HepG2 (cell line): Measurements from ENCODE around the gene ZNF503. TPM values are rescaled to one million over a fixed set of nuclear protein-coding genes. Genes with fewer than 3 reads are reported as not detected.
A peak's percentile ranks its signal among the peaks of the same experiment; 100 is the strongest.

ENCODE experiments used
- ATAC-seq: fragments of 200-7000 bp; cut with Tn5 transposase; 3 replicates; pipeline ENCODE4 v1.9.1; 2020; ENCODE audit warnings: mild to moderate bottlenecking, moderate library complexity
- BruUV-seq: library from RNA; stranded (reverse); fragments of 400-500 nt; replicated peaks from 2 replicates; lab custom pipeline; 2021; lab: Mats Ljungman, UMichigan
- CTCF ChIA-PET: fragments of 300-600 bp; formaldehyde crosslinking; extraction: SDS; loops from one replicate; lab custom pipeline; 2021; ENCODE audit warnings: low total read pairs, inconsistent platforms, low intra/inter-chr PET ratio; lab: Yijun Ruan, JAX
- POLR2A ChIA-PET: fragments of 350-600 bp; sonication (Branson Sonifier 250); formaldehyde crosslinking; loops from one replicate; lab custom pipeline; 2020; ENCODE audit warnings: antibody characterized with exemption, inconsistent platforms; lab: Yijun Ruan, JAX
- DNase-seq: peaks from one replicate; pipeline ENCODE4 v3.0.0-alpha.2; 2015; ENCODE audit warnings: low spot score
- FAIRE-seq: peaks from 3 replicates; lab custom pipeline; 2011; peaks lifted over from hg19 to GRCh38; lab: Jason Lieb, UNC
- H2AFZ ChIP-seq: one replicate; pipeline ENCODE4 v1.6.1; 2011; ENCODE audit warnings: low read length, inconsistent platforms
- H3K27ac ChIP-seq: fragments of 300-600 bp; 3 replicates; pipeline ENCODE4 v1.8.0; 2011; ENCODE audit warnings: mixed run types, mild to moderate bottlenecking, mixed read lengths, low read length, inconsistent platforms; ENCODE audit not compliant: insufficient read depth; ENCODE audit errors: extremely low read length
- H3K27me3 ChIP-seq, 2 experiments: fragments of 200-600 bp in 1 of 2; 2 replicates in 1 of 2; 3 replicates in 1 of 2; pipeline versions ENCODE4 v1.6.0 to v1.8.0; 2011; ENCODE audit warnings: low read length in 2 of 2, mild to moderate bottlenecking in 2 of 2, moderate library complexity in 2 of 2, inconsistent platforms in 1 of 2; ENCODE audit not compliant: insufficient read depth in 2 of 2, control insufficient read depth in 1 of 2
- H3K36me3 ChIP-seq, 2 experiments: fragments of 200-600 bp in 1 of 2; replicated peaks in 1 of 2; 2 replicates in 1 of 2; 3 replicates in 1 of 2; pipeline versions ENCODE4 v1.5.1 to v1.8.0; 2011; ENCODE audit warnings: low read length in 2 of 2, inconsistent platforms in 1 of 2; ENCODE audit not compliant: insufficient read depth in 2 of 2, control insufficient read depth in 1 of 2
- H3K4me1 ChIP-seq: 2 replicates; pipeline ENCODE4 v1.5.1; 2012; ENCODE audit warnings: low read length, inconsistent platforms; ENCODE audit not compliant: insufficient read depth
- H3K4me2 ChIP-seq: 2 replicates; pipeline ENCODE4 v1.6.0; 2011; ENCODE audit warnings: low read depth, low read length, inconsistent platforms
- H3K4me3 ChIP-seq, 3 experiments: fragments of 200-600 bp in 1 of 3; sonication (generic), shearing (Covaris generic) in 1 of 3; replicated peaks in 1 of 3; 2 replicates each; pipeline ENCODE4 v1.5.1; 2011 to 2016; ENCODE audit warnings: low read length in 3 of 3, inconsistent platforms in 2 of 3, low read depth in 2 of 3, mild to moderate bottlenecking in 2 of 3, control low read depth in 1 of 3, mixed read lengths in 1 of 3; ENCODE audit not compliant: insufficient read depth in 1 of 3
- H3K79me2 ChIP-seq: one replicate; pipeline ENCODE4 v1.6.1; 2011; ENCODE audit warnings: low read length, inconsistent platforms; ENCODE audit not compliant: insufficient read depth
- H3K9ac ChIP-seq: 2 replicates; pipeline ENCODE4 v1.6.0; 2011; ENCODE audit warnings: mild to moderate bottlenecking, low read depth, low read length, inconsistent platforms; ENCODE audit not compliant: insufficient read depth
- H3K9me3 ChIP-seq: 2 replicates; pipeline ENCODE4 v1.5.1; 2012; ENCODE audit warnings: mild to moderate bottlenecking, low read length
- H4K20me1 ChIP-seq: 2 replicates; pipeline ENCODE4 v1.6.0; 2011; ENCODE audit warnings: inconsistent platforms, mild to moderate bottlenecking, low read length, moderate library complexity; ENCODE audit not compliant: insufficient read depth
- AKAP8 ChIP-seq: sonication (generic); formaldehyde crosslinking; IDR thresholded peaks from 2 replicates; pipeline ENCODE4 v1.5.1; 2020; ENCODE audit warnings: mild to moderate bottlenecking, missing genetic modification reagents
- CENPBD1 ChIP-seq: sonication (generic); formaldehyde crosslinking; IDR thresholded peaks from 2 replicates; pipeline ENCODE4 v1.8.0; 2022; ENCODE audit warnings: missing genetic modification reagents, low read depth, mild to moderate bottlenecking, borderline replicate concordance
- CENPT ChIP-seq: sonication (generic); formaldehyde crosslinking; IDR thresholded peaks from 2 replicates; pipeline ENCODE4 v1.8.0; 2022; ENCODE audit warnings: low read depth, mild to moderate bottlenecking, moderate library complexity, missing genetic modification reagents
- FOXA1 ChIP-seq, 2 experiments: fragments of 450-650 bp in 1 of 2; sonication (generic) in 1 of 2; formaldehyde crosslinking in 1 of 2; IDR thresholded peaks; 2 replicates each; pipeline versions ENCODE4 v1.4.0 to v1.6.1; 2016 to 2020; ENCODE audit warnings: missing genetic modification reagents in 1 of 2
- GZF1 ChIP-seq: sonication (generic); formaldehyde crosslinking; IDR thresholded peaks from 2 replicates; pipeline ENCODE4 v1.5.1; 2020; ENCODE audit warnings: mild to moderate bottlenecking, missing genetic modification reagents
- KLF6 ChIP-seq: IDR thresholded peaks from 2 replicates; pipeline ENCODE4 v1.8.0; 2016; ENCODE audit warnings: missing biosample characterization, missing genetic modification reagents
- MAFF ChIP-seq: IDR thresholded peaks from 2 replicates; pipeline ENCODE4 v1.6.1; 2011; ENCODE audit warnings: low read depth, low read length, improper control_type of control experiment
- MATR3 ChIP-seq: sonication (generic); formaldehyde crosslinking; IDR thresholded peaks from 2 replicates; pipeline ENCODE4 v1.4.0; 2020; ENCODE audit warnings: missing genetic modification reagents
- PHF5A ChIP-seq: IDR thresholded peaks from one replicate; pipeline ENCODE4 v1.6.1; 2018; ENCODE audit warnings: low read depth, missing genetic modification reagents; ENCODE audit not compliant: unreplicated experiment
- PRMT3 ChIP-seq: sonication (generic); formaldehyde crosslinking; IDR thresholded peaks from 2 replicates; pipeline ENCODE4 v1.8.1; 2022; ENCODE audit warnings: low read depth, mild to moderate bottlenecking, moderate library complexity, missing genetic modification reagents, borderline replicate concordance
- RORA ChIP-seq: sonication (generic); formaldehyde crosslinking; IDR thresholded peaks from 2 replicates; pipeline ENCODE4 v1.5.0; 2020; ENCODE audit warnings: mild to moderate bottlenecking, missing genetic modification reagents, moderate library complexity
- ZNF12 ChIP-seq: sonication (generic); formaldehyde crosslinking; IDR thresholded peaks from 2 replicates; pipeline ENCODE4 v1.5.0; 2020; ENCODE audit warnings: missing genetic modification reagents
- ZNF33B ChIP-seq: sonication (generic); formaldehyde crosslinking; IDR thresholded peaks from 2 replicates; pipeline ENCODE4 v1.5.1; 2020; ENCODE audit warnings: mild to moderate bottlenecking, missing genetic modification reagents
- ZNF350 ChIP-seq: sonication (generic); formaldehyde crosslinking; IDR thresholded peaks from 2 replicates; pipeline ENCODE4 v1.4.0; 2020; ENCODE audit warnings: mild to moderate bottlenecking, low read depth, missing genetic modification reagents, borderline replicate concordance
- ZNF484 ChIP-seq: sonication (generic); formaldehyde crosslinking; IDR thresholded peaks from 2 replicates; pipeline ENCODE4 v1.5.1; 2020; ENCODE audit warnings: mild to moderate bottlenecking, low read depth, missing genetic modification reagents, borderline replicate concordance
- ZNF740 ChIP-seq: sonication (generic); formaldehyde crosslinking; IDR thresholded peaks from 2 replicates; pipeline ENCODE4 v1.4.0; 2020; ENCODE audit warnings: missing genetic modification reagents
- ZNF768 ChIP-seq: sonication (generic); formaldehyde crosslinking; IDR thresholded peaks from 2 replicates; pipeline ENCODE4 v1.4.0; 2020; ENCODE audit warnings: missing genetic modification reagents
- ZNF792 ChIP-seq: IDR thresholded peaks from 2 replicates; pipeline ENCODE4 v1.6.1; 2016
- ZNF879 ChIP-seq: sonication (generic); formaldehyde crosslinking; IDR thresholded peaks from 2 replicates; pipeline ENCODE4 v1.8.1; 2023; ENCODE audit warnings: missing genetic modification reagents
- ZSCAN30 ChIP-seq: sonication (generic); formaldehyde crosslinking; IDR thresholded peaks from 2 replicates; pipeline ENCODE4 v1.5.0; 2020; ENCODE audit warnings: mild to moderate bottlenecking, missing genetic modification reagents
- WGBS: methylation state at CpG from one replicate; pipeline ENCODE4 v1.1.6; 2017; ENCODE audit warnings: low lambda C conversion rate; 5-methylcytosine and 5-hydroxymethylcytosine counted together
- in situ Hi-C: cut with HindIII; loops from 2 replicates; pipeline ENCODE4 v1.10.0; 2017; ENCODE audit warnings: low pct_unique_long_range_greater_than_20kb; ENCODE audit not compliant: extremely low pct_ligation_motif_present
- intact Hi-C: fragments of 100-400 bp; cut with micrococcal nuclease; formaldehyde crosslinking; loops from one replicate; pipeline ENCODE4 v1.10.0; 2022; ENCODE audit not compliant: unreplicated experiment
- polyA plus RNA-seq, 8 experiments: library from polyadenylated mRNA; depleted of rRNA in 3 of 8; stranded (reverse) in 7 of 8; unstranded in 1 of 8; fragments of >200 nt; fragmentation: Illumina TruSeq in 4 of 8; extraction: Trizol in 4 of 8; gene quantifications; 2 replicates each; pipeline versions ENCODE4 v1.2.1 to v1.2.3, GENCODE V29; 2011 to 2016; ENCODE audit warnings: low read depth in 4 of 8, missing spikeins in 1 of 8, mixed read lengths in 1 of 8; ENCODE audit not compliant: insufficient read depth in 1 of 8
- total RNA-seq, 5 experiments: library from RNA; depleted of rRNA; stranded (reverse); fragments of >200 nt; fragmentation: Illumina TruSeq; extraction: Trizol; gene quantifications; 2 replicates each; pipeline ENCODE4 v1.2.3, GENCODE V29; 2016; ENCODE audit warnings: low read depth in 1 of 5

Gene ZNF503
- total and polyA plus RNA-seq, 2 of the 13 experiments (the other 11 are each of a cell fraction or from before 2014, with no cell fraction given), result 2.7 to 8.3 TPM

- TF ChIP-seq GZF1 (CRISPR knock-in tag) (no peak), PHF5A (no peak)
Measured at GRCh38 chr10:75352650-75353049, 48.9 kb downstream of the ZNF503 start (continued).

GRCh38 chr10:75351637-75352036, 49.9 kb downstream of the ZNF503 start:
- H3K9me3 ChIP-seq, result no peaks in the 10 kb centered on the region
- H3K36me3 ChIP-seq, result no peaks in the 10 kb centered on the region
- no peak overlapping the region for H3K9ac ChIP-seq
- no peak overlapping the region for H3K27ac ChIP-seq
- H4K20me1 ChIP-seq, result no peaks in the 10 kb centered on the region
- in situ Hi-C loops (no loop called here), intact Hi-C loops (loop anchor here (10.0 kb wide), 1 partner anchor 1413 kb away; no protein-coding TSS in a partner anchor)
- DNase-seq (no peak), ATAC-seq (no peak), FAIRE-seq (no peak)
- H3K4me2 ChIP-seq, result no peak overlapping the region
- H2AFZ ChIP-seq, result no peak overlapping the region
- peak; percentile 46; the same call in 1 of the 2 replicates for TF ChIP-seq ZNF768 (CRISPR knock-in tag)
- TF ChIP-seq FOXA1 (IDR thresholded peaks at IDR 0.05), result no peak
- TF ChIP-seq FOXA1 (CRISPR knock-in tag; IDR thresholded peaks at IDR 0.05), result no peak
- no peak for TF ChIP-seq ZNF792 (CRISPR knock-in tag)
- no peaks in the 10 kb centered on the region for H3K79me2 ChIP-seq
- no TSS peak for BruUV-seq
- peaks cover 11% of the 10 kb centered on the region for H3K4me1 ChIP-seq
- POLR2A ChIA-PET, result no interaction called here
- H3K27me3 ChIP-seq, result peaks cover 0 to 8% of the 10 kb centered on the region in 2 experiments; a peak in 3 of 5 replicates
- CTCF ChIA-PET, result no interaction called here
- H3K4me3 ChIP-seq, result no peak overlapping the region
- 92% methylated on average over 3 of the region's 3 CpGs for WGBS

DNA sequence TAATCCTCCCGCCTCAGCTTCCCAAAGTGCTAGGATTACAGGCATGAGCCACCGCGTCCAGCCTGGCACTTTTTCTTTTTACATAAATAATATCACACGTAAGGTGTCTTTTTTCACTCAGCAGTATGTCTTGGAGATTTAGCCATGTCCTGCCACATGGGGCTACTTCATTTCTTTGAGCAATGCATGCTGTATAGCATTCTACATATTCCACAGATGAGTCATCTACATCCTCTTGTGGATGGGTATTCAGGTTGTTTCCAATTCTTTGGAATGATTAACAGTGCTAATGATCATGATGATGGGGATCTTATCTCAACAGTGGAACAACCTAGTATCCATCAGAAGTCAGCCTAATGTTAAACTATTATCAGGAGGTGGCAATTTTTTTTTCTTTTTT, 50.8 kb downstream of the ZNF503 start:
- intact Hi-C loops (loop anchor here (10.0 kb wide), 1 partner anchor 1414 kb away; no protein-coding TSS in a partner anchor), in situ Hi-C loops (no loop called here)
- WGBS, result 91% methylated on average over 4 of the region's 4 CpGs
- DNase-seq (no peak), FAIRE-seq (no peak), ATAC-seq (no peak)
- H3K4me3 ChIP-seq, result no peak overlapping the region
- H3K79me2 ChIP-seq, result no peaks in the 10 kb centered on the region
- peaks cover 11% of the 10 kb centered on the region for H3K4me1 ChIP-seq
- H3K27me3 ChIP-seq, result peaks cover 1 to 9% of the 10 kb centered on the region in 2 experiments; a peak in 3 of 5 replicates
- H2AFZ ChIP-seq, result no peak overlapping the region
- POLR2A ChIA-PET, result no interaction called here
- CTCF ChIA-PET, result no interaction called here
- no peaks in the 10 kb centered on the region for H4K20me1 ChIP-seq
- H3K27ac ChIP-seq, result no peak overlapping the region
- H3K36me3 ChIP-seq, result no peaks in the 10 kb centered on the region
- BruUV-seq, result no TSS peak
- no peak overlapping the region for H3K9ac ChIP-seq
- no peak overlapping the region for H3K4me2 ChIP-seq
- no peaks in the 10 kb centered on the region for H3K9me3 ChIP-seq
- TF ChIP-seq MAFF (no peak), CENPT (no peak), ZNF484 (CRISPR knock-in tag) (no peak), KLF6 (CRISPR knock-in tag) (no peak), ZSCAN30 (no peak), RORA (CRISPR knock-in tag) (no peak), ZNF33B (CRISPR knock-in tag) (no peak), MATR3 (CRISPR knock-in tag) (no peak), ZNF350 (no peak), CENPBD1 (CRISPR knock-in tag) (no peak), ZNF740 (CRISPR knock-in tag) (no peak), ZNF879 (CRISPR knock-in tag) (no peak), ZNF12 (CRISPR knock-in tag) (no peak), AKAP8 (CRISPR knock-in tag) (no peak), PRMT3 (CRISPR knock-in tag) (no peak)
